NCI-H446 treated with DMSO at 0.1 percent for 48 hours (cell line): ENCODE data around the gene PTPN13.

Experiments
- DNase-seq: peaks from one replicate; lab custom pipeline; 2025; lab: John Stamatoyannopoulos, UW

PTPN13 gene

GRCh38 chr4:86818841-86819240 is 224.7 kb downstream of the PTPN13 start:
- DNase-seq = no peak

GRCh38 chr4:86819561-86819960 is 225.4 kb downstream of the PTPN13 start:
- DNase-seq = no peak

GRCh38 chr4:86821151-86821550 is 227.0 kb downstream of the PTPN13 start:
- no peak for DNase-seq

- DNase-seq = no peak
These were observed 228.0 kb downstream of the PTPN13 start for GRCh38 chr4:86822136-86822535.

- DNase-seq = no peak
These were observed 231.4 kb downstream of the PTPN13 start for GRCh38 chr4:86825511-86825910.

GRCh38 chr4:86831262-86832130 is 237.4 kb downstream of the PTPN13 start:
- no peak for DNase-seq

- no peak for DNase-seq
These were observed 239.5 kb downstream of the PTPN13 start for GRCh38 chr4:86833615-86834014.

GRCh38 chr4:86834901-86835300 is 240.8 kb downstream of the PTPN13 start:
- DNase-seq = no peak

- no peak for DNase-seq
These were observed 241.6 kb downstream of the PTPN13 start for GRCh38 chr4:86835677-86836076.

- peak; percentile 12 for DNase-seq
These were observed 243.8 kb downstream of the PTPN13 start for GRCh38 chr4:86837691-86838503.

GRCh38 chr4:86840858-86841257 is 246.7 kb downstream of the PTPN13 start:
- no peak for DNase-seq

GRCh38 chr4:86841309-86841708 is 247.2 kb downstream of the PTPN13 start:
- no peak for DNase-seq

- DNase-seq = no peak
These were observed 251.5 kb downstream of the PTPN13 start for GRCh38 chr4:86845593-86845992.

GRCh38 chr4:86846921-86847320 is 252.8 kb downstream of the PTPN13 start:
- no peak for DNase-seq

- no peak for DNase-seq
These were observed 253.5 kb downstream of the PTPN13 start for GRCh38 chr4:86847571-86847970.

- no peak for DNase-seq
These were observed 254.0 kb downstream of the PTPN13 start for GRCh38 chr4:86848136-86848535.

GRCh38 chr4:86848732-86849619 is 254.9 kb downstream of the PTPN13 start, which contains the start of gene SLC10A6:
SLC10A6 (minus strand) TSS chr4:86849384; CDS start chr4:86849115, 269 bp downstream.
- DNase-seq = no peak

GRCh38 chr4:86853209-86853608 is 259.1 kb downstream of the PTPN13 start:
- DNase-seq = no peak

- DNase-seq = no peak
These were observed 261.5 kb downstream of the PTPN13 start for GRCh38 chr4:86855572-86855971.

GRCh38 chr4:86856896-86857295 is 262.8 kb downstream of the PTPN13 start:
- DNase-seq = no peak

- no peak for DNase-seq
These were observed 263.4 kb downstream of the PTPN13 start for GRCh38 chr4:86857341-86858052.
